HepG2 (cell line): Measurements from ENCODE around the gene EVPLL. TPM values are rescaled to one million over a fixed set of nuclear protein-coding genes. Genes with fewer than 3 reads are reported as not detected.
A peak's percentile ranks its signal among the peaks of the same experiment; 100 is the strongest.

Experiments used
- ARID2 ChIP-seq: sonication (generic); formaldehyde crosslinking; IDR thresholded peaks from 2 replicates; pipeline ENCODE4 v1.8.1; 2022; ENCODE audit warnings: mild to moderate bottlenecking, missing genetic modification reagents, borderline replicate concordance
- ATRX ChIP-seq: sonication (generic); formaldehyde crosslinking; IDR thresholded peaks from 2 replicates; pipeline ENCODE4 v1.4.0; 2020; ENCODE audit warnings: missing genetic modification reagents, borderline replicate concordance
- ERF ChIP-seq: IDR thresholded peaks from 2 replicates; pipeline ENCODE4 v1.6.1; 2018; ENCODE audit warnings: missing biosample characterization, missing genetic modification reagents
- FOXJ3 ChIP-seq: sonication (generic); formaldehyde crosslinking; IDR thresholded peaks from 2 replicates; pipeline ENCODE4 v1.4.0; 2020; ENCODE audit warnings: missing genetic modification reagents, mild to moderate bottlenecking, borderline replicate concordance
- HHEX ChIP-seq: IDR thresholded peaks from 2 replicates; pipeline ENCODE4 v1.6.1; 2016; ENCODE audit warnings: control low read depth
- HOXA9 ChIP-seq: sonication (generic); formaldehyde crosslinking; IDR thresholded peaks from 2 replicates; pipeline ENCODE4 v1.8.1; 2022; ENCODE audit warnings: missing genetic modification reagents, mild to moderate bottlenecking, moderate library complexity, borderline replicate concordance
- KDM2A ChIP-seq: sonication (generic); formaldehyde crosslinking; IDR thresholded peaks from 2 replicates; pipeline ENCODE4 v1.4.0; 2020; ENCODE audit warnings: low read depth, missing genetic modification reagents, borderline replicate concordance
- KLF6 ChIP-seq: IDR thresholded peaks from 2 replicates; pipeline ENCODE4 v1.8.0; 2016; ENCODE audit warnings: missing biosample characterization, missing genetic modification reagents
- MAF1 ChIP-seq: sonication (generic); formaldehyde crosslinking; IDR thresholded peaks from 2 replicates; pipeline ENCODE4 v1.5.0; 2020; ENCODE audit warnings: missing genetic modification reagents, borderline replicate concordance
- MIXL1 ChIP-seq: IDR thresholded peaks from 2 replicates; pipeline ENCODE4 v1.6.1; 2016
- NFATC3 ChIP-seq: sonication (generic); formaldehyde crosslinking; IDR thresholded peaks from 2 replicates; pipeline ENCODE4 v1.5.1; 2020; ENCODE audit warnings: mild to moderate bottlenecking, missing genetic modification reagents
- SMAD3 ChIP-seq: sonication (generic); formaldehyde crosslinking; IDR thresholded peaks from 2 replicates; pipeline ENCODE4 v1.4.0; 2020; ENCODE audit warnings: missing genetic modification reagents
- ZC3H13 ChIP-seq: sonication (generic); formaldehyde crosslinking; IDR thresholded peaks from 2 replicates; pipeline ENCODE4 v1.8.1; 2023; ENCODE audit warnings: mild to moderate bottlenecking, missing genetic modification reagents, moderate library complexity
- ZNF34 ChIP-seq: sonication (generic); formaldehyde crosslinking; IDR thresholded peaks from 2 replicates; pipeline ENCODE4 v1.4.0; 2020; ENCODE audit warnings: mild to moderate bottlenecking, missing genetic modification reagents, borderline replicate concordance
- ZNF530 ChIP-seq: sonication (generic); formaldehyde crosslinking; IDR thresholded peaks from 2 replicates; pipeline ENCODE4 v1.5.0; 2020; ENCODE audit warnings: low read depth, mild to moderate bottlenecking, missing genetic modification reagents
- ZNF547 ChIP-seq: sonication (generic); formaldehyde crosslinking; IDR thresholded peaks from 2 replicates; pipeline ENCODE4 v1.5.1; 2020; ENCODE audit warnings: mild to moderate bottlenecking, missing genetic modification reagents
- polyA plus RNA-seq, 8 experiments: library from polyadenylated mRNA; depleted of rRNA in 3 of 8; stranded (reverse) in 7 of 8; unstranded in 1 of 8; fragments of >200 nt; fragmentation: Illumina TruSeq in 4 of 8; extraction: Trizol in 4 of 8; gene quantifications; 2 replicates each; pipeline versions ENCODE4 v1.2.1 to v1.2.3, GENCODE V29; 2011 to 2016; ENCODE audit warnings: low read depth in 4 of 8, missing spikeins in 1 of 8, mixed read lengths in 1 of 8; ENCODE audit not compliant: insufficient read depth in 1 of 8
- total RNA-seq, 5 experiments: library from RNA; depleted of rRNA; stranded (reverse); fragments of >200 nt; fragmentation: Illumina TruSeq; extraction: Trizol; gene quantifications; 2 replicates each; pipeline ENCODE4 v1.2.3, GENCODE V29; 2016; ENCODE audit warnings: low read depth in 1 of 5
- TF ChIP-seq, protein P1 (sequence below): sonication (generic); formaldehyde crosslinking; IDR thresholded peaks from 2 replicates; pipeline ENCODE4 v1.4.0; 2020; ENCODE audit warnings: missing genetic modification reagents
- TF ChIP-seq, protein P2 (sequence below): sonication (generic); formaldehyde crosslinking; IDR thresholded peaks from 2 replicates; pipeline ENCODE4 v1.5.1; 2020; ENCODE audit warnings: mild to moderate bottlenecking, missing genetic modification reagents
- TF ChIP-seq, protein P3 (sequence below): sonication (generic); formaldehyde crosslinking; IDR thresholded peaks from 2 replicates; pipeline ENCODE4 v1.5.1; 2020; ENCODE audit warnings: mild to moderate bottlenecking, missing genetic modification reagents, borderline replicate concordance
- TF ChIP-seq, protein P4 (sequence below): IDR thresholded peaks from 2 replicates; pipeline ENCODE4 v1.4.0; 2020; ENCODE audit warnings: mild to moderate bottlenecking, missing genetic modification reagents

EVPLL gene
- total and polyA plus RNA-seq, 2 of the 13 experiments (the other 11 are each of a cell fraction or from before 2014, with no cell fraction given) = 0.07 TPM; not detected in 1

DNA sequence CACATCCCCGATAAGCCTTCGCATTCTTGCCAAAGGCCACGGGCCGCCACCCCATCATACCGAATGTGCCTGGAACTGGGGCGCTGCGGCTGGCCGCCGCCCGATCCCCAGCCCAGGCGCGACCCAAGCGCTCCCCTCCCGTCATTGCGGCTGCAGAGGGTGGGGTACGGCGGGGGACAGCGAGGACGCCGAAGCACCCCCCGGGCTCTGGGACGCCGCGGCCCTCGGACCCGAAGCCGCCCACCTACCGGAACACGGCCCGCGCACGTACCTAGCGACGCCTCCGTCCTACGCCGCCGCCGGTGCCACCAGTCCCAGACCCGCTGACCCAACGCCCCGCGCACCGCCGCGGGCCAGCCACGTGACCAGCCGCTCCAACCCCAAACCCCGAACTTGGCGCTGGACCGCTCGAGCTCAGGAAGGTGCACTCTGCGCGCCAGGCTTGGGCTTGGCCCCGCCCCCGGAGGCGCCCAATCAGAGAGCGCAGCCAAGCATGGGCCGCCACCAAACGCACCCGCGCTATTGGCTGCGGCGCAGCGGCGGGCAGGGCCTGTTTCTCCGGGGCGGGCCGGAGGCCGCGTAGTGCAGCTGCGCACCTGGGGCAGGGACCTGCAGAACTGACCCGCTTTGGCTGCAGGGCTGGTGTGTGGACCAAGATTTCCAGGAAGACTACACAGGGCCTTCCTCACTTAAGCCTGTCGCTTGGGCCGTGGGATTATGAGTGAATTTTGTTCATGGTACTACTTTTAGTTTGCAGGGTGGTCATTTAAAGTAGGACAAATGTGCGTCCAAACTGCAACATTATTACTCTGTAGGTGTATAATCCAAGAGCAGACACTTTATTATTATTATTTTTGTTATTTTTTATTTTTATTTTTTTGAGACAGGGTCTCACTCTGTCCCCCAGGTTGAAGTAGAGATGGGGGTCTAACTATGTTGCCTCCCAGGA, 14.2 kb upstream of the EVPLL start, which contains the start of gene SHMT1 (continued):
- TF ChIP-seq MAF1 (CRISPR knock-in tag) (peak; percentile 83; the same call in 1 of the 2 replicates), SMAD3 (no peak), ERF (CRISPR knock-in tag) (peak; percentile 54; the same call in 1 of the 2 replicates), ARID2 (CRISPR knock-in tag) (no peak), MIXL1 (CRISPR knock-in tag) (no peak), ZC3H13 (CRISPR knock-in tag) (no peak), ZNF530 (CRISPR knock-in tag) (no peak), FOXJ3 (peak; percentile 37; the same call in 1 of the 2 replicates), HOXA9 (no peak), ZNF34 (CRISPR knock-in tag) (no peak), ZNF547 (CRISPR knock-in tag) (no peak; the same call in 1 of the 2 replicates), KLF6 (CRISPR knock-in tag) (0 out of 2 replicates have a peak, but pooled peaks have one; percentile 44), ATRX (CRISPR knock-in tag) (no peak), HHEX (no peak), NFATC3 (CRISPR knock-in tag) (no peak), KDM2A (CRISPR knock-in tag) (no peak)
- TF ChIP-seq, protein P1, sequence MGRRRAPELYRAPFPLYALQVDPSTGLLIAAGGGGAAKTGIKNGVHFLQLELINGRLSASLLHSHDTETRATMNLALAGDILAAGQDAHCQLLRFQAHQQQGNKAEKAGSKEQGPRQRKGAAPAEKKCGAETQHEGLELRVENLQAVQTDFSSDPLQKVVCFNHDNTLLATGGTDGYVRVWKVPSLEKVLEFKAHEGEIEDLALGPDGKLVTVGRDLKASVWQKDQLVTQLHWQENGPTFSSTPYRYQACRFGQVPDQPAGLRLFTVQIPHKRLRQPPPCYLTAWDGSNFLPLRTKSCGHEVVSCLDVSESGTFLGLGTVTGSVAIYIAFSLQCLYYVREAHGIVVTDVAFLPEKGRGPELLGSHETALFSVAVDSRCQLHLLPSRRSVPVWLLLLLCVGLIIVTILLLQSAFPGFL (CRISPR knock-in tag) = no peak
- TF ChIP-seq, protein P2, sequence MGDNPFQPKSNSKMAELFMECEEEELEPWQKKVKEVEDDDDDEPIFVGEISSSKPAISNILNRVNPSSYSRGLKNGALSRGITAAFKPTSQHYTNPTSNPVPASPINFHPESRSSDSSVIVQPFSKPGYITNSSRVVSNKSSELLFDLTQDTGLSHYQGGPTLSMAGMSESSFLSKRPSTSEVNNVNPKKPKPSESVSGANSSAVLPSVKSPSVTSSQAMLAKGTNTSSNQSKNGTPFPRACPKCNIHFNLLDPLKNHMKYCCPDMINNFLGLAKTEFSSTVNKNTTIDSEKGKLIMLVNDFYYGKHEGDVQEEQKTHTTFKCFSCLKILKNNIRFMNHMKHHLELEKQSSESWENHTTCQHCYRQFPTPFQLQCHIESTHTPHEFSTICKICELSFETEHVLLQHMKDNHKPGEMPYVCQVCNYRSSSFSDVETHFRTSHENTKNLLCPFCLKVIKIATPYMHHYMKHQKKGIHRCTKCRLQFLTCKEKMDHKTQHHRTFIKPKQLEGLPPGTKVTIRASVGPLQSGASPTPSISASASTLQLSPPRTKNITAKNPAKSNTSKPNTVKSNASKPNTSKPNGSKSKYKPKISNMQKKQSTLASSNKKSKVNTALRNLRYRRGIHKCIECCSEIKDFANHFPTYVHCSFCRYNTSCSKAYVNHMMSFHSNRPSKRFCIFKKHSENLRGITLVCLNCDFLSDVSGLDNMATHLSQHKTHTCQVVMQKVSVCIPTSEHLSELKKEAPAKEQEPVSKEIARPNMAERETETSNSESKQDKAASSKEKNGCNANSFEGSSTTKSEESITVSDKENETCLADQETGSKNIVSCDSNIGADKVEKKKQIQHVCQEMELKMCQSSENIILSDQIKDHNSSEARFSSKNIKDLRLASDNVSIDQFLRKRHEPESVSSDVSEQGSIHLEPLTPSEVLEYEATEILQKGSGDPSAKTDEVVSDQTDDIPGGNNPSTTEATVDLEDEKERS (CRISPR knock-in tag) = no peak
- TF ChIP-seq, protein P3, sequence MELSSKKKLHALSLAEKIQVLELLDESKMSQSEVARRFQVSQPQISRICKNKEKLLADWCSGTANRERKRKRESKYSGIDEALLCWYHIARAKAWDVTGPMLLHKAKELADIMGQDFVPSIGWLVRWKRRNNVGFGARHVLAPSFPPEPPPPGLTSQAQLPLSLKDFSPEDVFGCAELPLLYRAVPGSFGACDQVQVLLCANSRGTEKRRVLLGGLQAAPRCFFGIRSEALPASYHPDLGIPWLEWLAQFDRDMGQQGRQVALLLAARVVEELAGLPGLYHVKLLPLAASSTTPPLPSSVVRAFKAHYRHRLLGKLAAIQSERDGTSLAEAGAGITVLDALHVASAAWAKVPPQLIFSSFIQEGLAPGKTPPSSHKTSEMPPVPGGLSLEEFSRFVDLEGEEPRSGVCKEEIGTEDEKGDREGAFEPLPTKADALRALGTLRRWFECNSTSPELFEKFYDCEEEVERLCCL (CRISPR knock-in tag) = no peak
- TF ChIP-seq, protein P4, sequence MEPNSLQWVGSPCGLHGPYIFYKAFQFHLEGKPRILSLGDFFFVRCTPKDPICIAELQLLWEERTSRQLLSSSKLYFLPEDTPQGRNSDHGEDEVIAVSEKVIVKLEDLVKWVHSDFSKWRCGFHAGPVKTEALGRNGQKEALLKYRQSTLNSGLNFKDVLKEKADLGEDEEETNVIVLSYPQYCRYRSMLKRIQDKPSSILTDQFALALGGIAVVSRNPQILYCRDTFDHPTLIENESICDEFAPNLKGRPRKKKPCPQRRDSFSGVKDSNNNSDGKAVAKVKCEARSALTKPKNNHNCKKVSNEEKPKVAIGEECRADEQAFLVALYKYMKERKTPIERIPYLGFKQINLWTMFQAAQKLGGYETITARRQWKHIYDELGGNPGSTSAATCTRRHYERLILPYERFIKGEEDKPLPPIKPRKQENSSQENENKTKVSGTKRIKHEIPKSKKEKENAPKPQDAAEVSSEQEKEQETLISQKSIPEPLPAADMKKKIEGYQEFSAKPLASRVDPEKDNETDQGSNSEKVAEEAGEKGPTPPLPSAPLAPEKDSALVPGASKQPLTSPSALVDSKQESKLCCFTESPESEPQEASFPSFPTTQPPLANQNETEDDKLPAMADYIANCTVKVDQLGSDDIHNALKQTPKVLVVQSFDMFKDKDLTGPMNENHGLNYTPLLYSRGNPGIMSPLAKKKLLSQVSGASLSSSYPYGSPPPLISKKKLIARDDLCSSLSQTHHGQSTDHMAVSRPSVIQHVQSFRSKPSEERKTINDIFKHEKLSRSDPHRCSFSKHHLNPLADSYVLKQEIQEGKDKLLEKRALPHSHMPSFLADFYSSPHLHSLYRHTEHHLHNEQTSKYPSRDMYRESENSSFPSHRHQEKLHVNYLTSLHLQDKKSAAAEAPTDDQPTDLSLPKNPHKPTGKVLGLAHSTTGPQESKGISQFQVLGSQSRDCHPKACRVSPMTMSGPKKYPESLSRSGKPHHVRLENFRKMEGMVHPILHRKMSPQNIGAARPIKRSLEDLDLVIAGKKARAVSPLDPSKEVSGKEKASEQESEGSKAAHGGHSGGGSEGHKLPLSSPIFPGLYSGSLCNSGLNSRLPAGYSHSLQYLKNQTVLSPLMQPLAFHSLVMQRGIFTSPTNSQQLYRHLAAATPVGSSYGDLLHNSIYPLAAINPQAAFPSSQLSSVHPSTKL (CRISPR knock-in tag) = no peak
